Measurements from ENCODE around the gene SMAD9.

The SMAD9 gene

DNA sequence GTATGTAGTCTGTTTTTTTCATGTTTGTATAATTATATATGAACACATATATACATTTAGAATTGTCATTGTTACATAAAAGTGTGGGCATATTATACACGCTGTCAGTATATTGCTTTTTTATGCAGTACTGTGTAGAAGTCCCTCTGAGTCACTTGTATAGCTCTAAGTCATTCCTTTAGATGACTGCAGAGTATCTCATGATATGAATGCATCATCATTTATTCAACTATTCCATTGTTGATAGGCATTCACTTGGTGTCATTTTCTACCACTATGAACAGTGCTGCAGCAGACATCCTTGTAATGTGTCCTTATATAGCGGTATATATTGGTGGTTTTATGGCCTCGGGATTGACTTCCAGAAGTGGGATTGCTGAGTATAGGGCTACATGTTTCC is 85.7 kb downstream of the SMAD9 start:
- TF ChIP-seq TAF1 (IDR thresholded peaks at IDR 0.05; ENCODE audit: borderline replicate concordance, insufficient read depth, low read length) (no peak), FOXP2 (optimal IDR thresholded peaks at IDR 0.05; ENCODE audit: borderline replicate concordance, extremely low read depth, extremely low read length, insufficient read depth) (no peak), SIN3A (IDR thresholded peaks at IDR 0.05; ENCODE audit: borderline replicate concordance, insufficient read depth, low read length) (no peak), POLR2AphosphoS5 (IDR thresholded peaks at IDR 0.05; ENCODE audit: low read depth, low read length) (no peak)
- TF ChIP-seq, protein P1, sequence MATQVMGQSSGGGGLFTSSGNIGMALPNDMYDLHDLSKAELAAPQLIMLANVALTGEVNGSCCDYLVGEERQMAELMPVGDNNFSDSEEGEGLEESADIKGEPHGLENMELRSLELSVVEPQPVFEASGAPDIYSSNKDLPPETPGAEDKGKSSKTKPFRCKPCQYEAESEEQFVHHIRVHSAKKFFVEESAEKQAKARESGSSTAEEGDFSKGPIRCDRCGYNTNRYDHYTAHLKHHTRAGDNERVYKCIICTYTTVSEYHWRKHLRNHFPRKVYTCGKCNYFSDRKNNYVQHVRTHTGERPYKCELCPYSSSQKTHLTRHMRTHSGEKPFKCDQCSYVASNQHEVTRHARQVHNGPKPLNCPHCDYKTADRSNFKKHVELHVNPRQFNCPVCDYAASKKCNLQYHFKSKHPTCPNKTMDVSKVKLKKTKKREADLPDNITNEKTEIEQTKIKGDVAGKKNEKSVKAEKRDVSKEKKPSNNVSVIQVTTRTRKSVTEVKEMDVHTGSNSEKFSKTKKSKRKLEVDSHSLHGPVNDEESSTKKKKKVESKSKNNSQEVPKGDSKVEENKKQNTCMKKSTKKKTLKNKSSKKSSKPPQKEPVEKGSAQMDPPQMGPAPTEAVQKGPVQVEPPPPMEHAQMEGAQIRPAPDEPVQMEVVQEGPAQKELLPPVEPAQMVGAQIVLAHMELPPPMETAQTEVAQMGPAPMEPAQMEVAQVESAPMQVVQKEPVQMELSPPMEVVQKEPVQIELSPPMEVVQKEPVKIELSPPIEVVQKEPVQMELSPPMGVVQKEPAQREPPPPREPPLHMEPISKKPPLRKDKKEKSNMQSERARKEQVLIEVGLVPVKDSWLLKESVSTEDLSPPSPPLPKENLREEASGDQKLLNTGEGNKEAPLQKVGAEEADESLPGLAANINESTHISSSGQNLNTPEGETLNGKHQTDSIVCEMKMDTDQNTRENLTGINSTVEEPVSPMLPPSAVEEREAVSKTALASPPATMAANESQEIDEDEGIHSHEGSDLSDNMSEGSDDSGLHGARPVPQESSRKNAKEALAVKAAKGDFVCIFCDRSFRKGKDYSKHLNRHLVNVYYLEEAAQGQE (IDR thresholded peaks at IDR 0.05; ENCODE audit: insufficient read depth in 1 of 2, low read depth in 2 of 2, low read length in 2 of 2), result no peak

DNA sequence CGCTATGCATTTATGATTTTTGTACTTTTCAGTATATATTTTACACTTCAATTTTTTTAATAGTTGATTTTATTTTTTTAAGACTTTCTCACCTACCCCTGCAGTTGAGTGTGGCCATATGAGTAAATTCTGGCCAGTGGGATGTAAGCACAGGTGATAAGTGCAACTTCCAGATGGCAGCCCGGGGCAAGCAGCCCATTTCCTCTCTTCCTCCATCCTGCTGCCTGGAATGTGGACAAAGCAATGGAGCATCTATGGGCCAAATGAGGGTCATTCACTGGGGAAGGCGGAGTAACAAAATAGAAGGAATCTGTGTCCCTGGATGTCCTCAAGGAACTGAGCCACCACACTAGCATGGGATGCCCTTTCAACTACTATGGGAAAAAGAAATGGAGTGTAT is 88.7 kb downstream of the SMAD9 start:
- TF ChIP-seq TAF1 (IDR thresholded peaks at IDR 0.05; ENCODE audit: borderline replicate concordance, insufficient read depth, low read length), result no peak
- TF ChIP-seq SIN3A (IDR thresholded peaks at IDR 0.05; ENCODE audit: borderline replicate concordance, insufficient read depth, low read length), result no peak
- no peak for TF ChIP-seq POLR2AphosphoS5 (IDR thresholded peaks at IDR 0.05; ENCODE audit: low read depth, low read length)
- TF ChIP-seq, protein P1 (IDR thresholded peaks at IDR 0.05; ENCODE audit: insufficient read depth in 1 of 2, low read depth in 2 of 2, low read length in 2 of 2), result no peak

DNA sequence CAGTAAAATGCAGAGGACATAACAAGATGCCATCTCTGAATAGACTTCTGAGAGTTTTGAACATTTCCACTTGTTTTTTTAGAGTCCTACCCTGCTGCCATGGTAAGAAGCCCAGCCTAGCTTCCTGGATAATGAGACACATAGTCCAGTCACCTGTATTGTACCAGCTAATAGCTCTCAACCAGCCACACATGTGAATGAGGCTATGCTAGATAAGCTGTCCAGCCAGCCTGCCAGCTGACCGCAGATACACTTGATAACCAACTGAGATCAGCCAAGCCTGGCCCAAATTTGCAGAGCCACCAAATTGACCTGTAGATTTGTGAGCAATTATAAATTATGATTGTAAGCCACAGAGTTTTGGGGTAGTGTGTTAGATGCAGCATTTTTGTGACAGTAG is 90.3 kb downstream of the SMAD9 start:
- TF ChIP-seq POLR2AphosphoS5 (IDR thresholded peaks at IDR 0.05; ENCODE audit: low read depth, low read length) (no peak), TAF1 (IDR thresholded peaks at IDR 0.05; ENCODE audit: borderline replicate concordance, insufficient read depth, low read length) (no peak), FOXP2 (optimal IDR thresholded peaks at IDR 0.05; ENCODE audit: borderline replicate concordance, extremely low read depth, extremely low read length, insufficient read depth) (no peak), SIN3A (IDR thresholded peaks at IDR 0.05; ENCODE audit: borderline replicate concordance, insufficient read depth, low read length) (no peak)
- TF ChIP-seq, protein P1 (IDR thresholded peaks at IDR 0.05; ENCODE audit: insufficient read depth in 1 of 2, low read depth in 2 of 2, low read length in 2 of 2), result no peak

DNA sequence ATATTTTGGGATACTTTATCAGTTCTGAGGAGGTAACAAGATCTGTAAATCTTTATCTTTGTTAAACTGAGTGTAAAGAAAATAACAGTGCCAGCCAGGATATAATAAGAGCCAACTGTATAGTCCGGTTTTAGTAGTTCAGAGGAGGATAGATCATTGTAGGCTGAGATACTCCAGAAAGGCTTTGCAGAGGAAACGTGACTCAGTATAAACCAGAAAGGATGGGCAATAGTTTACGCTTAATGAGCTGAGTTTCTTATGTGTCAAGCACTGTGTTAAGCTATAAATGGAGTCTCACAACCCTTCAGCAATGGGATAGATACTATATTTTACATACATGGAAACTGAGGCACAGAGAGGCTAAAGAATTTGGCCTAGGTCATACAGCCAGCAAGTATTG is 97.3 kb downstream of the SMAD9 start:
- TF ChIP-seq TAF1 (IDR thresholded peaks at IDR 0.05; ENCODE audit: borderline replicate concordance, insufficient read depth, low read length) (no peak), FOXP2 (optimal IDR thresholded peaks at IDR 0.05; ENCODE audit: borderline replicate concordance, extremely low read depth, extremely low read length, insufficient read depth) (no peak), POLR2AphosphoS5 (IDR thresholded peaks at IDR 0.05; ENCODE audit: low read depth, low read length) (no peak), SIN3A (IDR thresholded peaks at IDR 0.05; ENCODE audit: borderline replicate concordance, insufficient read depth, low read length) (no peak)
- TF ChIP-seq, protein P1 (IDR thresholded peaks at IDR 0.05; ENCODE audit: insufficient read depth in 1 of 2, low read depth in 2 of 2, low read length in 2 of 2), result no peak

DNA sequence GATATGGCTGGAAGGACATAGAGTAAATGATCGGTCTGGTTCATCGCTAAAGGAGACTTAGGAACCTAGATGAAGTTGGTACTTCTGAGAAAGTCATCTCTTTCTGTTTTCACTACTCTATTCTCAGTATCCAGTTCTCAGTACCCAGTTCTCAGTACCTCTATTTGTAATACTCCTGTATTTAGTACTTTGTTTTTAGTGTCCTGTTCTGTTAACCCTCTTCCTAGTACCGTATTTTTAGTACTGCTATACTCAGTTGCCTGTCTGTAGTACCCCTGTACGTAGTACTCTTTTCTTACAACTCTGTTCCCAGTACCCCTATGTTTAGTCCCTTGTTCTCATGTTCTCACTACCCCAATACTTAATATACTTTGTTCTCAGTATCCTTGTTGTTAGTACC is 99.8 kb downstream of the SMAD9 start:
- TF ChIP-seq SIN3A (IDR thresholded peaks at IDR 0.05; ENCODE audit: borderline replicate concordance, insufficient read depth, low read length) (no peak), TAF1 (IDR thresholded peaks at IDR 0.05; ENCODE audit: borderline replicate concordance, insufficient read depth, low read length) (no peak), FOXP2 (optimal IDR thresholded peaks at IDR 0.05; ENCODE audit: borderline replicate concordance, extremely low read depth, extremely low read length, insufficient read depth) (no peak), POLR2AphosphoS5 (IDR thresholded peaks at IDR 0.05; ENCODE audit: low read depth, low read length) (no peak)
- TF ChIP-seq, protein P1 (IDR thresholded peaks at IDR 0.05; ENCODE audit: insufficient read depth in 1 of 2, low read depth in 2 of 2, low read length in 2 of 2), result no peak
